AG04450 (cell line): ENCODE data around the gene DMP1. TPM values are rescaled to one million over a fixed set of nuclear protein-coding genes. Genes with fewer than 3 reads are reported as not detected.

ENCODE experiments used
- CTCF ChIA-PET: fragments of 300-600, 350-600 bp; formaldehyde crosslinking; extraction: SDS; loops from one replicate; lab custom pipeline; 2022; ENCODE audit warnings: antibody characterized with exemption, inconsistent platforms; lab: Charles Lee
- POLR2A ChIA-PET: fragments of 350-600 bp; formaldehyde crosslinking; extraction: SDS; loops from one replicate; lab custom pipeline; 2021; ENCODE audit warnings: antibody characterized with exemption, inconsistent platforms; lab: Yijun Ruan, JAX
- DNase-seq: peaks from one replicate; pipeline ENCODE4 v3.0.0-alpha.2; 2011; ENCODE audit warnings: low read depth, low spot score
- H3K27ac ChIP-seq: one replicate; pipeline ENCODE4 v1.5.1; 2012; ENCODE audit warnings: low read depth, low read length, control low read depth
- H3K27me3 ChIP-seq: one replicate; pipeline ENCODE4 v1.6.0; 2012; ENCODE audit warnings: low read length; ENCODE audit not compliant: control insufficient read depth, insufficient read depth
- H3K4me3 ChIP-seq: 2 replicates; pipeline ENCODE4 v1.5.1; 2011; ENCODE audit warnings: mild to moderate bottlenecking, low read depth, low read length, control low read depth
- H3K9me3 ChIP-seq: 2 replicates; pipeline ENCODE4 v1.5.1; 2012; ENCODE audit warnings: low read length; ENCODE audit not compliant: control insufficient read depth, insufficient read depth
- polyA plus RNA-seq: library from polyadenylated mRNA; depleted of rRNA; stranded (reverse); fragments of >200 nt; gene quantifications from 2 replicates; pipeline ENCODE4 v1.2.3, GENCODE V29; 2011; rRNA removed
- TF ChIP-seq, protein P1 (sequence below): IDR thresholded peaks from 2 replicates; pipeline ENCODE4 v1.5.1; 2011; ENCODE audit warnings: low read depth, low read length, control low read depth, inconsistent platforms

The DMP1 gene
- polyA plus RNA-seq, 1 experiment, result not detected

DNA sequence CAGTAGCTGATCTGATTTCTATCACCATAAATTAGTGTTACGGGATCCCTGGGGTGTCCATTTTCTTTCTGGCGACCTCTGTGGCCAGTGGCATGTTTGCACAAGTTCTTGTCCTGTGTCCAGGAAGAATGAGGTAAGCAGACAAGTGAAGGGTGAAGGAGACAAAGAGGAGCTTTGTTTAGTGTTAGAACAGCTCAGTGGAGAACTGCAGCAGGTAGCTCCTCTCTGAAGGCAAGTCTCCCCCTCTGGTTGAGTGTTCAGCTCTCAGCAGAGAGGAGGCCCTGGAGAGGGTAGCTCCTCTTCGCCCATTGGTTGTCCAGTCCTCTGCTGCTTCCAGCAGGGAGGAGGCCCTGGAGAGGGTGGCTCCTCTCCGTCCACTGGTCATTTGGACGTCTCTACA, 47.2 kb downstream of the DMP1 start:
- DNase-seq, result no peak
- ChIA-PET CTCF (no interaction called here), POLR2A (no interaction called here)
- Histone ChIP-seq H3K27ac (no peak overlapping the region), H3K4me3 (no peak overlapping the region), H3K27me3 (no peaks in the 10 kb centered on the region), H3K9me3 (peaks cover 6% of the 10 kb centered on the region)
- TF ChIP-seq, protein P1, sequence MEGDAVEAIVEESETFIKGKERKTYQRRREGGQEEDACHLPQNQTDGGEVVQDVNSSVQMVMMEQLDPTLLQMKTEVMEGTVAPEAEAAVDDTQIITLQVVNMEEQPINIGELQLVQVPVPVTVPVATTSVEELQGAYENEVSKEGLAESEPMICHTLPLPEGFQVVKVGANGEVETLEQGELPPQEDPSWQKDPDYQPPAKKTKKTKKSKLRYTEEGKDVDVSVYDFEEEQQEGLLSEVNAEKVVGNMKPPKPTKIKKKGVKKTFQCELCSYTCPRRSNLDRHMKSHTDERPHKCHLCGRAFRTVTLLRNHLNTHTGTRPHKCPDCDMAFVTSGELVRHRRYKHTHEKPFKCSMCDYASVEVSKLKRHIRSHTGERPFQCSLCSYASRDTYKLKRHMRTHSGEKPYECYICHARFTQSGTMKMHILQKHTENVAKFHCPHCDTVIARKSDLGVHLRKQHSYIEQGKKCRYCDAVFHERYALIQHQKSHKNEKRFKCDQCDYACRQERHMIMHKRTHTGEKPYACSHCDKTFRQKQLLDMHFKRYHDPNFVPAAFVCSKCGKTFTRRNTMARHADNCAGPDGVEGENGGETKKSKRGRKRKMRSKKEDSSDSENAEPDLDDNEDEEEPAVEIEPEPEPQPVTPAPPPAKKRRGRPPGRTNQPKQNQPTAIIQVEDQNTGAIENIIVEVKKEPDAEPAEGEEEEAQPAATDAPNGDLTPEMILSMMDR, result no peak

DNA sequence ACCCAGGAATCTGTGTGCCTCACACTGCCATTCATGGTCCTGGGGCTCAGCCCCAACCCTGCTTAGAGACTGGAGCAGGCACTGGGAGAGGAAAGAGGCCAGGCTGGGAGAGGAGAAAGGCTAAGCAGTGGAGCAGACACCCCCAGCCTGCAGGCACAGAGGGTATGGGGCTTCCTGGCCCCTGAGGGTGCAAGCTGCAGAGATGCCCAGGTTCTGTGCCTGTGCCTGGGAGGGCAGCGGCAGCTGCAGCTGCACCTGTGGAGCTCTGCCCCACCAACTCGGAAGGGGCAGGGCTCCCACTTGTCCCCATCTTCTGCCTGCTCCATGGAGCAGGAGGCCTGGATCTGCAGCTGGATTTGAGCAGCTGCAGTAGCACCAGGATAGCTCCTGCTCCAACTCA, 47.9 kb downstream of the DMP1 start:
- POLR2A ChIA-PET, result no interaction called here
- CTCF ChIA-PET, result interaction anchor here (1.4 kb wide), 1 partner anchor 151 kb away, joined by 3 read pairs; no protein-coding TSS in a partner anchor

DNA sequence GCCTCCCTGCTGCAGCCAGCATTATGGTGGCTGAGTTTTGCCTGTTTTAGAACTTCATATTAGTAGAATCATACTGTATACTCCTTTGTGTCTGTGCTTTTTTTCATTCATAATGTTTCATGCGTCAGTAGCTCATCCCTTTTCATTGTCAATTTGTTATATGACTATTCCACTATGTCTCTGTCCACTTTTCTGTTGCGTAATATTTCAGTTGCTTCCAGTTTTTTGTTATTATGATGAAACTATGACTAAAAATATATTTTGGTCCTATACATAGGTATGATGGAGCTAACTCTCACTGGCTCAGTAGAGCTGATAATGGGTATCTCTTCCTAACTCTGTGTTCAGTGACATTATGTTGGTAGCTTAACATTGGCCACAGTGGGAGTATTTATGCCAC, 48.3 kb downstream of the DMP1 start:
- DNase-seq, result no peak
- H3K9me3 ChIP-seq, result peaks cover 6% of the 10 kb centered on the region; the same call in 1 of the 2 replicates
- no peaks in the 10 kb centered on the region for H3K27me3 ChIP-seq
- POLR2A ChIA-PET, result no interaction called here
- no peak overlapping the region for H3K4me3 ChIP-seq
- CTCF ChIA-PET, result interaction anchor here (0.6 to 1.4 kb wide), 2 partner anchors 150 to 155 kb away, joined by 3 read pairs; no protein-coding TSS in a partner anchor
- H3K27ac ChIP-seq, result no peak overlapping the region
- TF ChIP-seq, protein P1, result no peak

More for the DNA sequence above, 47.9 kb downstream of the DMP1 start:
- TF ChIP-seq, protein P1, result no peak
- H3K27ac ChIP-seq, result no peak overlapping the region
- no peak for DNase-seq
- no peak overlapping the region for H3K4me3 ChIP-seq
- H3K9me3 ChIP-seq, result peaks cover 6% of the 10 kb centered on the region; the same call in 1 of the 2 replicates
- H3K27me3 ChIP-seq, result no peaks in the 10 kb centered on the region

DNA sequence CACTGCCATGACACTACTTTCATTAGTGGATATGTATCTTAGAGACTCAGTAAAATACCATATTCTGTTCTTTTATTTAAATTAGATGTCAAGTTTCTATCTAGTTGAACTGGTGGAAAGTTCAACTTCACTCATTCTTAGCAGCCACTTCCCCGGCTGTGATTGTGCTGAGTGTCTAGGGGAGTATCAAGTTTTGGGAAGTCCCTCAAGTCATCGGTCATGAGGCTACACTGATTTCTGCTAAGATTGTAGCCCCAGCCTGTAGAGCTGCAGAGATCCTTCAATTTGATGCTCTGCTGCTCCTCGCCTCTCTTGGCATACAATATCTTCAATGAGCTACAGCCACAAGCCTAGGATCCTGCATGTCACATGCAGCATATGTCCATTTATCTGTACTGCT, 53.9 kb downstream of the DMP1 start:
- H3K27ac ChIP-seq, result no peak overlapping the region
- TF ChIP-seq, protein P1, result no peak
- ChIA-PET POLR2A (interaction anchor here (0.5 kb wide), 1 partner anchor 206 kb away, joined by 3 read pairs; no protein-coding TSS in a partner anchor), CTCF (no interaction called here)
- H3K9me3 ChIP-seq, result no peaks in the 10 kb centered on the region
- H3K4me3 ChIP-seq, result no peak overlapping the region
- H3K27me3 ChIP-seq, result no peaks in the 10 kb centered on the region
- DNase-seq, result no peak

DNA sequence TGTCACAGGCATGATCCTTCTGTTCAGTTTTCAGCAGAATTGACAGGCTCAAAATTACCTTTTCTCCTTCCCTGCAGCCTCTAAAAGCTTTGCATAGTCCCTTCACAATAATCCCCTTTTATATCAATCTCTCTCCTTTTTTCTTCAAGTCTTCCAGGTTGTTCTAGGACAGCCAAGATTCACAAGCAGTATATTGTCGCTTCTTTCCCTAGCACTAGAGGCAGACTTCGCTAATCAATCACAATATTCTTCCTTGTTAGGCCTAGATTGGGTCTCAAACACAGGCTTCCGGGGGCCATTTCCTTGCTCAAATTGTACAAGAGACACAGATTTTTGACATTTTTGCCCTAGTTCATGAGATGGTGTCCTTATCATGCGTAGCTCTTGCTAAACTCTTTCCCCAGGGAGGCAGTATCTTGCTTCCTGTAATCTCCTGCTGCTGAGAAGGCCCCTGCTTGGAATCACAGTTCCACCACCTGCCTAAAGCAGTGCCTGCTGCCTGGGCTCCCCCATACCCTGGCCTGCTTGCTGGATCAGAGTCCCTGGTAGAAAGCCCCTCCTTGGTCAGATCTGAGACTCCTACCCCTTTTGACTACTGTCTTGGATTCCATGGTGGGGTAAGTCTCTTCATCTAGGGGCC, 57.3 kb downstream of the DMP1 start:
- H3K27ac ChIP-seq, result no peak overlapping the region
- ChIA-PET POLR2A (no interaction called here), CTCF (no interaction called here)
- no peak for DNase-seq
- no peaks in the 10 kb centered on the region for H3K27me3 ChIP-seq
- TF ChIP-seq, protein P1, result no peak
- H3K9me3 ChIP-seq, result no peaks in the 10 kb centered on the region
- H3K4me3 ChIP-seq, result no peak overlapping the region

Other genes with a start within 250 kb of the DMP1 start
- 22.9 and 31.4 TPM in 2 replicates for gene NUDT9, start 227.7 kb upstream of the DMP1 start, polyA plus RNA-seq
- gene SPARCL1, start 120.9 kb upstream of the DMP1 start, polyA plus RNA-seq, result not detected in 2 replicates
- not detected in 2 replicates for gene DSPP, start 41.8 kb upstream of the DMP1 start, polyA plus RNA-seq
- gene IBSP, start 149.3 kb downstream of the DMP1 start, polyA plus RNA-seq, result not detected in 2 replicates
- not detected in 2 replicates for gene MEPE, start 182.7 kb downstream of the DMP1 start, polyA plus RNA-seq